Dermis blood vessel endothelial cell (primary cell): ENCODE data around the gene INSC. TPM values are rescaled to one million over a fixed set of nuclear protein-coding genes. Genes with fewer than 3 reads are reported as not detected.

Experiments
- DNase-seq: peaks from one replicate; pipeline ENCODE4 v3.0.0; 2010
- total RNA-seq: library from RNA; depleted of rRNA; stranded (reverse); fragments of >200 nt; gene quantifications from 2 replicates; pipeline ENCODE4 v1.2.3, GENCODE V29; 2014

The INSC gene
- total RNA-seq, 1 donor from 2014 or later = not detected

GRCh38 chr11:15146271-15147003 lies 31.7 kb downstream of the INSC start:
- no peak for DNase-seq

DNA sequence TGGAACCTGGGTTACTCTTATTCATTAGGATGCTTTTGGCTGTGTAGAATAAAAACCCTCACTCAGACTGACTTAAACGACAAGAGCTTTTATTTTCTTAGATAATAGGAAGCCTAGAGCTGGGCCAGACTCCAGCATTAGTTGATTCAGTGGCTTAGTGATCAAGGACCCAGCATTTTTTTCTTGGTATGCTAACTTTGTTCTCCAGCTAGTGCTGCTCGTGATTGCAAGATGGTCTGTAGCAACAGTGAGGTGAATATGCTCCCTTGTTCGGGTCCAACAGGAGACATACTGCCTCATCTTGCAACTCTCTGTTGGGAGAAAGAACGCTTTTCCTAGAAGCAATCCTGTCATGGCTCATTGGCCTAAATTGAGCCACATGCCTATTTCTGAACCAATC lies 33.4 kb downstream of the INSC start:
- no peak for DNase-seq

GRCh38 chr11:15149050-15149449 lies 34.3 kb downstream of the INSC start:
- DNase-seq = no peak

DNA sequence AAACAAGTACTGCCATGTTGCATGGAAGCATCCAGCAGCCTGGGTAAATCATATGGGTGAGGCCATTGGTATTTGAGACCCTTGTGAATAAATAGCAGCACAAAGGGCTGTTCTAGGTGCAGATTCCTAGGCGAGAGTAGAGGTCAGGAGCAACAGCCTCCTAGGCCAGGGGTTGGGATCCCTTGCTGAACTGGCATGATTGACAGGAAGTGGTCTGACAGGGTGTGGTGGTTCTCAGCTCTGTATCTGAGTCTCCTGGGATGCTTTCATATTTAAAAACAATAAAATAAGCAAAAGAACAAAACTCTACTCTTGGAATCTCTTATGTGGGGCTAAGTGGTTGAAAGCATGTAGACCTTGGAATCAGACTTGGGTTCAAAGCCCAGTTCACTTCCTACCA lies 35.8 kb downstream of the INSC start:
- no peak for DNase-seq

DNA sequence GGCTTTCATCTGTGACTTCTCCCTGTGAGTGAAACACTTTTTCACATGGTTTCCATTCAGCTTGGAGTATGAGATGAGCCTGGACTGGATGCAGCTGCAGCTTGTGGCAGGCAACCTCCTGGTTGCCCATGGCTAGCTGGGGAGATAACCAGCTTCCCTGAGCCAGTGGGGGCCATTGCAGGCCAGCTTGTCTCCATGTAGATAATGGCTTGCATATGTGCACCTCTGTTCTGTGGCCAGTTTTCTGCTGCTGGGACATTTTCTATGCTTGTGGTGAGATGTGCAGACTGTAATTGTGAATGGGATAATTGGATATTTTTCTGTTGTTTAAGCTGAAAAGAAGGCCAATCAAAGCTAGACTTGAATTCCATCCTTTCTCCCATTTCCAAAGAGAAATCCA lies 38.5 kb downstream of the INSC start:
- DNase-seq = no peak

DNA sequence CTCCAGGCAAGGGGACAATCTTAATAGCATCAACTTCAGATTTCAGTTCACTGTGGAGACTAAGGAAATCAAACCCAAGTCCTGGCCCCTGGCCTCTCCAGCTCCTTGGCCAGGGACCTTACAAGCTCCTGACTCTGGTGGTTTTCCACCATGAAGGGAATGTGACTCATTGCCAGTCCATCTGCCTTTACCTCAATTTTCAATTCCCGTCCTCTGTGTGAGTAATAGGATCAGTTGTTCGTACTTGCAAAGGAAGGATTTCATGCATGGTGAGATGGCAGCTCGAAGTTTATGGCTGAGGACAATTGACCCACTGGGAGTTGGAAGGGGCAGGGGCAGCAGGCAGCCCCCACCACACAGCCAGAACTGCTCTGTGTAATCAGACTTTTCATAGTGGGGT lies 42.5 kb downstream of the INSC start:
- no peak for DNase-seq

DNA sequence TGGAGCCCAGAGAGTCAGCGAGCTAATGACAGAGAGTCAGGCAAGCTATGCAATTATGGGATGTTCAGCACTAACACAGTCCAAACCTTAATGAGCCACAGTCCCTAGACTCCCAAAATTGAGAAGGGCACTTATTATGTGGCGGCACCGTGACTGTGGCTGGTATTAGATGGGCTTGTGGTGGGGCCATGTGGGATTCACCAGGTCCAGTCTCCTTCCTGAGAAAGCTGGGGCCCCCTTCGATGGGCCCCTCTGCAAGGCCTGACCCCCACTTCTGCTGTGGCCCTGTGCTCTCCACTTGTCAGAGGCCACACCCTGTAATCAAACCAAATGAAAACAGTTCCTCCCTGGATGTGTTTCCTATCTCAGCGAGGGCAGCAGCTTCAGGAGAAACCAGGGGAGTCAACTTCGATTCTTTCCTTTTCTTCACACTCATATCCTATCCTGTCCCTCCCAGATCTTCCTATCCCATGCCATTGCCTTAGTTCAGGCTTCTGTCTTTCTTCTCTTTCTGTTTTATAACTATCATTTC lies 42.9 kb downstream of the INSC start:
- no peak for DNase-seq

DNA sequence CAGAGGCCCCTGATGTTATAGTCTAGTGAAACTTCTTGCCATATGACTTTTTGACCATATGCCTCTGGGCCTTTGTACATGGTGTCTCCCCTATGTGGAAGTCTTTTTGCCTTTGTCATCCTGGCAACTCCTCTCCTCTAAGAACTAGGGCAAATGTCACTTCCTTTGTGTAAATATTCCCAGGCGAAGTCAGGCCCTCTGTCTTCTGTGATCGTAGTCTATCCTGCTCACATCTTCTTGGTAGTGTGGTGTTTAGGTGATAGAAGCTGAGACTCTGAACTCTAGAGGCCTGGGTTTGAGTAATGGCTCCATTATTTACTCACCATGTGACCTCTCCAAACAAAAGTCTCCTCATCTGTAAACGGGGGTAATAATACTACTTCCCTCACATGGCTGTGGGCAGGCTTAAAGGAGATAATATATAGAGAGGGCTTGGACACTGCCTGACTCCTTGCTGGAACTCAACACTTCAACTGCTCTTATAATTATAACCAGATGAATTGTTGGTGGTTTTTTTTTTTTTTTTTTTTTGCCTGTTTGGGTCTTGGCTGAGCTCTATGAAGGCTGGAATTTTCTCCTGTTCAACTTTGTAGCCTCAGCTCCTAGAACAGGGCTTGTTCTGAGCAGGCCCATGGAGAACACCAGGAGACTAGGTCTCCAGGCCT lies 43.8 kb downstream of the INSC start:
- no peak for DNase-seq

DNA sequence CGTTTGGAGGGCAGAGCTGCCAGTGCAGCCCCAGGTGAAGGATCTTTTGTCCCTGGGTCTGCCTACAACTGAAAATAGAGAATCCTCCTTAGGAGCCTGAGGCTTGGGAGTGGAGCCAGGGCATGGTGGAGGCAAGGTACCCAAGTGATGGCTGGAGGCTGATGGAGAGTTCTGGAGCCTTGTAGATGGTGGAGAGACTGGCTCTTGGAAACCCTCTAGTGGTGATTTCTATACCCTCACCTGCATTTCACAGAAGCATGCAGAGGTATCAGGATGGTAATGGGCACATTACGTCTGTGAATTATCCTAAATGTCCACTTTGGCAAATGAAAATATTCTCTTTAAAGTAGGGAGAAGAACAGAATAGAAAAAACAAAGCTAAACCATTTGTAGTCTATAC lies 44.4 kb downstream of the INSC start:
- no peak for DNase-seq

GRCh38 chr11:15161790-15162189 lies 47.1 kb downstream of the INSC start:
- DNase-seq = no peak

GRCh38 chr11:15163136-15163535 lies 48.4 kb downstream of the INSC start:
- DNase-seq = no peak

DNA sequence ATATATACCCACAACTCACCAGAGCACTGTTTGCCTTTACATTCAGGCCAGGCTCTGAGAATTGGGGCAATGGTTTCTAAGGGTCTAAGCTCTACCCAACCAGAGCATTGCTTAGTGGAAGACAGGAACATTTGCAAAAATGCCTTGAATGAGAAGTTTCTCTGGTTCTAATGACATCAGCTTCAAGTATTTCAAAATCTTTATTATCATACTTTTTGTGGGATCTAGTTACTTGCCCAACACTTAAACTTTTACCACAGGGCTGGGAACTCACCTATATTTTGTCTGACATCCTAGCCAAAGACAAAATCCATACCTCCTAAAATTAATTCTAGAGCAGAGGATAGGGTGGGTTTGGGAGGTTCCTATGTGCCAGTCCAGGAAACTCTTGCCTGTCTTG lies 51.5 kb downstream of the INSC start:
- no peak for DNase-seq

GRCh38 chr11:15169815-15170551 lies 55.3 kb downstream of the INSC start:
- DNase-seq = no peak

GRCh38 chr11:15170698-15171097 lies 56.0 kb downstream of the INSC start:
- DNase-seq = no peak

GRCh38 chr11:15171956-15172355 lies 57.2 kb downstream of the INSC start:
- no peak for DNase-seq

GRCh38 chr11:15175831-15176230 lies 61.1 kb downstream of the INSC start:
- no peak for DNase-seq

DNA sequence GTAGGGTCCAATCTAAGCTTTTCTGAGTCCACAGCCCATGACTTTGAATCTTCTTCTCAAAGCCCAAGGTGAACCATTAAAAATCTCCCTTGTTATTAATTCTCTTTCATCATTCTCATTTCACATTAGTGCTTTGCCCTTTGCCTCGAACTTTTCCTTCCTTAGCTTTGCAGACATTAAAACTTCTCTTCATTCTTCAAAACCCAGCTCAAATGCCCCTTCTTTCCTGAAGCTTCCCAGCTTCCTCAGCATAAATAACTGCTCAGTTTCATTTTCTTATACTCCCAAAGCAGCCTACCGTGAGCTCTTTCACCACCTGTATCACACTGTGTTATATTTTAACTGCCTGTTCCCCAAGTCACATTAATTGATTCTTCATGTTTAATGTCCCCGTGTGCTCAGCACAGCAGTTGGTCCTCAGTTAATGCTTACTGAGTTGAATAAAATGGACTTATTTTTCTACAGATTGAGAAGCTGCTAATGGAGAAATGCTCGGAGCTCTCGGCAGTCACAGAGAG lies 62.0 kb downstream of the INSC start:
- DNase-seq = no peak

GRCh38 chr11:15177491-15177890 lies 62.8 kb downstream of the INSC start:
- DNase-seq = no peak

- DNase-seq = no peak
Observed at GRCh38 chr11:15178214-15178613, 63.5 kb downstream of the INSC start.

GRCh38 chr11:15179167-15179566 lies 64.4 kb downstream of the INSC start:
- no peak for DNase-seq

GRCh38 chr11:15180212-15180792 lies 65.6 kb downstream of the INSC start:
- no peak for DNase-seq

- no peak for DNase-seq
Observed at GRCh38 chr11:15182372-15182771, 67.6 kb downstream of the INSC start.

DNA sequence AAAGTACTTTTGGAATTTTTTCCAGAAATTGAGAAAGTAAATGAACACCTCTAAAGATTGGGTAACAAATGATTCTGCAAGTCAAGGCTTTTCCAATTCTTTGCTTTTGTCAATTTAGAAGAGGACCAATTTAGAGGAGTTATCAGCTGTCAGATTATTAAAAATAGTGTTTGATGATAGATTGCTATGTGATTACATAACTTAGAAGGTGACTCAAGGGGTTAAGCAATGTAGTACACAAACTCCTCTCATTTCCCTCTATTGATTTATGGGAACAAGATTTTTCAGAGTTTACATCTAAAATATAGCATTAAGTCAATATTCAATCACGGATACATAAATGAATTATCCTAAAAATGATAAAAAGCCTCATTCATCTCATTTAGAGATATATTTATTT lies 70.3 kb downstream of the INSC start:
- no peak for DNase-seq
